GM23338 (cell line): ENCODE results near the gene EYA2. TPM values are rescaled to one million over a fixed set of nuclear protein-coding genes. Genes with fewer than 3 reads are reported as not detected.
A peak's percentile ranks its signal among the peaks of the same experiment; 100 is the strongest.

Source experiments
- ATAC-seq: fragments of 200-7000 bp; cut with Tn5 transposase; 3 replicates; pipeline ENCODE4 v1.9.1; 2020
- DNase-seq: peaks from one replicate; pipeline ENCODE4 v3.0.0-alpha.2; 2015; ENCODE audit warnings: low spot score
- H2AFZ ChIP-seq: fragments of 200-600 bp; sonication (generic); 2 replicates; pipeline ENCODE4 v1.8.0; 2016; ENCODE audit warnings: antibody characterized with exemption, mild to moderate bottlenecking, moderate library complexity
- H3F3A ChIP-seq: fragments of 200-600 bp; sonication (generic); replicated peaks from 2 replicates; pipeline ENCODE4 v1.8.0; 2017; ENCODE audit warnings: antibody characterized with exemption, mixed run types, low read depth
- H3K27ac ChIP-seq: fragments of 200-600 bp; sonication (generic); 2 replicates; pipeline ENCODE4 v1.6.1; 2016; ENCODE audit warnings: low read depth
- H3K27me3 ChIP-seq: fragments of 200-600 bp; sonication (generic); 2 replicates; pipeline ENCODE4 v1.8.0; 2016; ENCODE audit warnings: mild to moderate bottlenecking, mixed run types, moderate library complexity; ENCODE audit not compliant: insufficient read depth
- H3K36me3 ChIP-seq: fragments of 200-600 bp; sonication (generic); 2 replicates; pipeline ENCODE4 v1.8.0; 2016; ENCODE audit warnings: mild to moderate bottlenecking; ENCODE audit not compliant: insufficient read depth
- H3K4me1 ChIP-seq: fragments of 200-600 bp; sonication (generic); 2 replicates; pipeline ENCODE4 v1.8.0; 2016; ENCODE audit warnings: mild to moderate bottlenecking, moderate library complexity; ENCODE audit not compliant: insufficient read depth
- H3K4me2 ChIP-seq: fragments of 200-600 bp; sonication (generic); 2 replicates; pipeline ENCODE4 v1.7.1; 2017; ENCODE audit warnings: mixed run types
- H3K4me3 ChIP-seq: fragments of 200-600 bp; sonication (generic); 2 replicates; pipeline ENCODE4 v1.6.1; 2016; ENCODE audit warnings: mixed run types
- H3K79me2 ChIP-seq: fragments of 200-600 bp; sonication (generic); replicated peaks from 2 replicates; pipeline ENCODE4 v1.8.0; 2017; ENCODE audit warnings: mild to moderate bottlenecking; ENCODE audit not compliant: insufficient read depth
- H3K9me2 ChIP-seq: fragments of 200-600 bp; sonication (generic); 2 replicates; pipeline ENCODE4 v1.8.0; 2017; ENCODE audit not compliant: insufficient read depth
- H4K20me1 ChIP-seq: fragments of 200-600 bp; sonication (generic); replicated peaks from 2 replicates; pipeline ENCODE4 v1.8.0; 2017; ENCODE audit warnings: mild to moderate bottlenecking; ENCODE audit not compliant: insufficient read depth
- H3K27ac Mint-ChIP-seq: 2 replicates; pipeline ENCODE4 v1.8.0; 2020; ENCODE audit warnings: inconsistent platforms, mild to moderate bottlenecking, moderate library complexity, mixed read lengths
- H3K27me3 Mint-ChIP-seq: 3 replicates; pipeline ENCODE4 v1.8.0; 2022; ENCODE audit warnings: low read depth, mild to moderate bottlenecking, moderate library complexity, mixed read lengths, inconsistent platforms; ENCODE audit not compliant: insufficient read depth, poor library complexity
- H3K36me3 Mint-ChIP-seq: 3 replicates; pipeline ENCODE4 v1.8.0; 2021; ENCODE audit warnings: low read depth, mild to moderate bottlenecking, inconsistent platforms, moderate library complexity, mixed read lengths
- H3K4me1 Mint-ChIP-seq: 3 replicates; pipeline ENCODE4 v1.8.0; 2020; ENCODE audit warnings: mild to moderate bottlenecking, inconsistent platforms, mixed read lengths
- H3K4me3 Mint-ChIP-seq: 3 replicates; pipeline ENCODE4 v1.8.0; 2021; ENCODE audit warnings: moderate library complexity, mild to moderate bottlenecking, inconsistent platforms, mixed read lengths
- H3K9me3 Mint-ChIP-seq: 3 replicates; pipeline ENCODE4 v1.8.0; 2020; ENCODE audit warnings: moderate library complexity, mild to moderate bottlenecking, inconsistent platforms, mixed read lengths
- CREB1 ChIP-seq: fragments of 250-450 bp; sonication (Bioruptor Pico); IDR thresholded peaks from 2 replicates; pipeline ENCODE4 v1.5.0; 2020; ENCODE audit warnings: low read depth, mild to moderate bottlenecking, moderate library complexity
- CTCF ChIP-seq, 2 experiments: fragments of 200-600 bp in 1 of 2; sonication (generic) in 1 of 2; conservative IDR thresholded peaks; 2 replicates each; pipeline versions ENCODE4 v1.5.1 to v1.6.1; 2016 to 2017; ENCODE audit warnings: antibody characterized with exemption in 2 of 2, low read depth in 2 of 2, mild to moderate bottlenecking in 2 of 2, moderate library complexity in 1 of 2
- EZH2phosphoT487 ChIP-seq: fragments of 200-600 bp; sonication (generic); IDR thresholded peaks from one replicate; pipeline ENCODE4 v1.8.1; 2018; ENCODE audit warnings: antibody characterized with exemption; ENCODE audit not compliant: unreplicated experiment
- JUNB ChIP-seq: IDR thresholded peaks from one replicate; pipeline ENCODE4 v1.6.1; 2016; ENCODE audit warnings: antibody characterized with exemption; ENCODE audit not compliant: unreplicated experiment
- POLR2AphosphoS5 ChIP-seq: IDR thresholded peaks from 2 replicates; pipeline ENCODE4 v1.6.1; 2016; ENCODE audit warnings: antibody characterized with exemption, low read depth
- REST ChIP-seq: IDR thresholded peaks from one replicate; pipeline ENCODE4 v1.6.1; 2018; ENCODE audit warnings: antibody characterized with exemption; ENCODE audit not compliant: unreplicated experiment
- ZNF114 ChIP-seq: fragments of 250-450 bp; sonication (Bioruptor Pico); IDR thresholded peaks from 2 replicates; pipeline ENCODE4 v1.5.0; 2020; ENCODE audit warnings: mild to moderate bottlenecking, moderate library complexity
- ZNF331 ChIP-seq: fragments of 250-450 bp; sonication (Bioruptor Pico); IDR thresholded peaks from 2 replicates; pipeline ENCODE4 v1.5.0; 2020; ENCODE audit warnings: low read depth, mild to moderate bottlenecking, moderate library complexity
- polyA plus RNA-seq: library from polyadenylated mRNA; unstranded; fragments of >200 nt; fragmentation: Nextera tagmentation; extraction: Ambion mirVana; gene quantifications from 2 replicates; pipeline ENCODE4 v1.2.1, GENCODE V29; 2016
- total RNA-seq: library from RNA; depleted of rRNA; stranded (reverse); fragments of >200 nt; shearing (Covaris generic); gene quantifications from 2 replicates; pipeline ENCODE4 v1.2.3, GENCODE V29; 2014
- TF ChIP-seq, protein P1 (sequence below): IDR thresholded peaks from 2 replicates; pipeline ENCODE4 v1.6.1; 2016; ENCODE audit warnings: antibody characterized with exemption
- TF ChIP-seq, protein P2 (sequence below): fragments of 250-450 bp; sonication (Bioruptor Pico); IDR thresholded peaks from 2 replicates; pipeline ENCODE4 v1.5.0; 2020; ENCODE audit warnings: mild to moderate bottlenecking, moderate library complexity

EYA2 gene
- total and polyA plus RNA-seq, 2 experiments from 2014 or later: 0.50 to 0.56 TPM

GRCh38 chr20:47225458-47225857 lies 330.8 kb downstream of the EYA2 start:
- H3K27ac ChIP-seq: peak overlapping the region; percentile 68; the same call in 1 of the 2 replicates

More at GRCh38 chr20:47225458-47225857, 330.8 kb downstream of the EYA2 start:
- no peak overlapping the region for H3K4me2 ChIP-seq
- H3K36me3 ChIP-seq: peaks cover 77% of the 10 kb centered on the region
- ATAC-seq: no peak
- H3K9me2 ChIP-seq: no peaks in the 10 kb centered on the region
- Mint-ChIP-seq H3K27ac (no peak overlapping the region), H3K9me3 (no peaks in the 10 kb centered on the region), H3K4me3 (no peak overlapping the region), H3K36me3 (peaks cover 96% of the 10 kb centered on the region), H3K27me3 (peaks cover 10% of the 10 kb centered on the region), H3K4me1 (peaks cover 3% of the 10 kb centered on the region; the same call in 1 of the 3 replicates)
- DNase-seq: no peak
- no peak overlapping the region for H3K4me3 ChIP-seq
- no peaks in the 10 kb centered on the region for H3K27me3 ChIP-seq
- H2AFZ ChIP-seq: no peak overlapping the region
- peaks cover 21% of the 10 kb centered on the region for H3F3A ChIP-seq
- H4K20me1 ChIP-seq: peaks cover 13% of the 10 kb centered on the region; the same call in 1 of the 2 replicates
- H3K79me2 ChIP-seq: peaks cover 32% of the 10 kb centered on the region
- no peaks in the 10 kb centered on the region for H3K4me1 ChIP-seq
- TF ChIP-seq POLR2AphosphoS5 (no peak), CREB1 (CRISPR knock-in tag) (no peak), REST (no peak), ZNF331 (no peak), JUNB (no peak), EZH2phosphoT487 (no peak), CTCF (conservative IDR thresholded peaks at IDR 0.05; ENCODE audit: low read depth in 2 of 2) (no peak), ZNF114 (CRISPR knock-in tag) (no peak)
- TF ChIP-seq, protein P1, sequence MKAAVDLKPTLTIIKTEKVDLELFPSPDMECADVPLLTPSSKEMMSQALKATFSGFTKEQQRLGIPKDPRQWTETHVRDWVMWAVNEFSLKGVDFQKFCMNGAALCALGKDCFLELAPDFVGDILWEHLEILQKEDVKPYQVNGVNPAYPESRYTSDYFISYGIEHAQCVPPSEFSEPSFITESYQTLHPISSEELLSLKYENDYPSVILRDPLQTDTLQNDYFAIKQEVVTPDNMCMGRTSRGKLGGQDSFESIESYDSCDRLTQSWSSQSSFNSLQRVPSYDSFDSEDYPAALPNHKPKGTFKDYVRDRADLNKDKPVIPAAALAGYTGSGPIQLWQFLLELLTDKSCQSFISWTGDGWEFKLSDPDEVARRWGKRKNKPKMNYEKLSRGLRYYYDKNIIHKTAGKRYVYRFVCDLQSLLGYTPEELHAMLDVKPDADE: no peak
- TF ChIP-seq, protein P2, sequence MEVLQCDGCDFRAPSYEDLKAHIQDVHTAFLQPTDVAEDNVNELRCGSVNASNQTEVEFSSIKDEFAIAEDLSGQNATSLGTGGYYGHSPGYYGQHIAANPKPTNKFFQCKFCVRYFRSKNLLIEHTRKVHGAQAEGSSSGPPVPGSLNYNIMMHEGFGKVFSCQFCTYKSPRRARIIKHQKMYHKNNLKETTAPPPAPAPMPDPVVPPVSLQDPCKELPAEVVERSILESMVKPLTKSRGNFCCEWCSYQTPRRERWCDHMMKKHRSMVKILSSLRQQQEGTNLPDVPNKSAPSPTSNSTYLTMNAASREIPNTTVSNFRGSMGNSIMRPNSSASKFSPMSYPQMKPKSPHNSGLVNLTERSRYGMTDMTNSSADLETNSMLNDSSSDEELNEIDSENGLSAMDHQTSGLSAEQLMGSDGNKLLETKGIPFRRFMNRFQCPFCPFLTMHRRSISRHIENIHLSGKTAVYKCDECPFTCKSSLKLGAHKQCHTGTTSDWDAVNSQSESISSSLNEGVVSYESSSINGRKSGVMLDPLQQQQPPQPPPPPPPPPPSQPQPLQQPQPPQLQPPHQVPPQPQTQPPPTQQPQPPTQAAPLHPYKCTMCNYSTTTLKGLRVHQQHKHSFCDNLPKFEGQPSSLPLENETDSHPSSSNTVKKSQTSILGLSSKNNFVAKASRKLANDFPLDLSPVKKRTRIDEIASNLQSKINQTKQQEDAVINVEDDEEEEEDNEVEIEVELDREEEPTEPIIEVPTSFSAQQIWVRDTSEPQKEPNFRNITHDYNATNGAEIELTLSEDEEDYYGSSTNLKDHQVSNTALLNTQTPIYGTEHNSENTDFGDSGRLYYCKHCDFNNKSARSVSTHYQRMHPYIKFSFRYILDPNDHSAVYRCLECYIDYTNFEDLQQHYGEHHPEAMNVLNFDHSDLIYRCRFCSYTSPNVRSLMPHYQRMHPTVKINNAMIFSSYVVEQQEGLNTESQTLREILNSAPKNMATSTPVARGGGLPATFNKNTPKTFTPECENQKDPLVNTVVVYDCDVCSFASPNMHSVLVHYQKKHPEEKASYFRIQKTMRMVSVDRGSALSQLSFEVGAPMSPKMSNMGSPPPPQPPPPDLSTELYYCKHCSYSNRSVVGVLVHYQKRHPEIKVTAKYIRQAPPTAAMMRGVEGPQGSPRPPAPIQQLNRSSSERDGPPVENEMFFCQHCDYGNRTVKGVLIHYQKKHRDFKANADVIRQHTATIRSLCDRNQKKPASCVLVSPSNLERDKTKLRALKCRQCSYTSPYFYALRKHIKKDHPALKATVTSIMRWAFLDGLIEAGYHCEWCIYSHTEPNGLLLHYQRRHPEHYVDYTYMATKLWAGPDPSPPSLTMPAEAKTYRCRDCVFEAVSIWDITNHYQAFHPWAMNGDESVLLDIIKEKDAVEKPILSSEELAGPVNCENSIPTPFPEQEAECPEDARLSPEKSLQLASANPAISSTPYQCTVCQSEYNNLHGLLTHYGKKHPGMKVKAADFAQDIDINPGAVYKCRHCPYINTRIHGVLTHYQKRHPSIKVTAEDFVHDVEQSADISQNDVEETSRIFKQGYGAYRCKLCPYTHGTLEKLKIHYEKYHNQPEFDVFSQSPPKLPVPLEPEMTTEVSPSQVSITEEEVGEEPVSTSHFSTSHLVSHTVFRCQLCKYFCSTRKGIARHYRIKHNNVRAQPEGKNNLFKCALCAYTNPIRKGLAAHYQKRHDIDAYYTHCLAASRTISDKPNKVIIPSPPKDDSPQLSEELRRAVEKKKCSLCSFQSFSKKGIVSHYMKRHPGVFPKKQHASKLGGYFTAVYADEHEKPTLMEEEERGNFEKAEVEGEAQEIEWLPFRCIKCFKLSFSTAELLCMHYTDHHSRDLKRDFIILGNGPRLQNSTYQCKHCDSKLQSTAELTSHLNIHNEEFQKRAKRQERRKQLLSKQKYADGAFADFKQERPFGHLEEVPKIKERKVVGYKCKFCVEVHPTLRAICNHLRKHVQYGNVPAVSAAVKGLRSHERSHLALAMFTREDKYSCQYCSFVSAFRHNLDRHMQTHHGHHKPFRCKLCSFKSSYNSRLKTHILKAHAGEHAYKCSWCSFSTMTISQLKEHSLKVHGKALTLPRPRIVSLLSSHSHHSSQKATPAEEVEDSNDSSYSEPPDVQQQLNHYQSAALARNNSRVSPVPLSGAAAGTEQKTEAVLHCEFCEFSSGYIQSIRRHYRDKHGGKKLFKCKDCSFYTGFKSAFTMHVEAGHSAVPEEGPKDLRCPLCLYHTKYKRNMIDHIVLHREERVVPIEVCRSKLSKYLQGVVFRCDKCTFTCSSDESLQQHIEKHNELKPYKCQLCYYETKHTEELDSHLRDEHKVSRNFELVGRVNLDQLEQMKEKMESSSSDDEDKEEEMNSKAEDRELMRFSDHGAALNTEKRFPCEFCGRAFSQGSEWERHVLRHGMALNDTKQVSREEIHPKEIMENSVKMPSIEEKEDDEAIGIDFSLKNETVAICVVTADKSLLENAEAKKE (CRISPR knock-in tag): no peak
